OCI-LY3 (cell line): ENCODE data around the gene CTTN.

Experiments used
- EZH2phosphoT487 ChIP-seq: fragments of 200-600 bp; shearing (Covaris generic); IDR thresholded peaks from 2 replicates; pipeline ENCODE4 v1.6.1; 2018; ENCODE audit warnings: antibody characterized with exemption, mixed run types, low read depth
- TF ChIP-seq, protein P1 (sequence below): fragments of 200-600, 300-600 bp; sonication (generic); IDR thresholded peaks from 2 replicates; pipeline ENCODE4 v1.5.1; 2014; ENCODE audit warnings: antibody characterized with exemption, low read length, low read depth

DNA sequence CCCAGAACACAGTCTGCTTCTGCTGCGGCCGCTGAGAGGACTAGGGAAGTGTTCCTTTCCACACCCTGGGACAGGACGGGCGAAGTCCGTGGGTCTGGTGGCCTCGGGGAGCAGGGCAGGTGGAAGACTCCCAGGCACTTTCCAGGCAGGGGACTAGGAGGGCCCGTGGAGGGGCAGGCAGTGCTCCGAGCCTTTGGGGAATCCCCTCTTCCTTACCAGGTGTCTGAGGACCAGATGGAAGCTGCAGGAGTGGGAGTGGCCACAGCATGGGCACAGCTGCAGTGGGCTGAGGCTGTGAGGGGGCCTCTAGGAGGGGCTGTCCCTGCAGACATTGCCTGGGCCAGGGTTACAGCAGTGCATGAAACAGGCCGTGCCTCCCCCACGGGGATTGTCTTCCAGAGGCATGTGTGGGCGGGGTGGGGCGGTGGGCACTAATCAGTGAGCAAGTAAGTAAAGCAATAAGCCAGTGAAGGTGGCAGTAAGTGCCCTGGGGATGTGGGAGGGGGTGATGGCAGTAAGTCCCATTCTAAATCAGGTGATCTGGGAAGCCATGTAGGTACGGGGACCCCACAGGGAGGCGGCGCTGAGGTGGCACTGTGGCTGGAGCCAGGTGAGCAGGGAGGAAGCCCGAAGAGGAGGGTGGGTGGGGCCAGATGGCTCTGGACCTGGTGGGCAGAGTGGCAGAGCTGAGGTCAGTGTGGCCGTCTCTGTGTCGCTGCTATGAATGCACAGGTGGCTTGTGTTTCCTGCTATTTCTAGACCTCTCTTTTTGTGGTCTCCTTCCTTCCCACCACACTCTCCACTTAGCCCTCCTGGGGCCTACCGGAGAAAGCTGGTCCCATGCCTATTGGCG lies 66.4 kb downstream of the CTTN start:
- TF ChIP-seq, protein P1, sequence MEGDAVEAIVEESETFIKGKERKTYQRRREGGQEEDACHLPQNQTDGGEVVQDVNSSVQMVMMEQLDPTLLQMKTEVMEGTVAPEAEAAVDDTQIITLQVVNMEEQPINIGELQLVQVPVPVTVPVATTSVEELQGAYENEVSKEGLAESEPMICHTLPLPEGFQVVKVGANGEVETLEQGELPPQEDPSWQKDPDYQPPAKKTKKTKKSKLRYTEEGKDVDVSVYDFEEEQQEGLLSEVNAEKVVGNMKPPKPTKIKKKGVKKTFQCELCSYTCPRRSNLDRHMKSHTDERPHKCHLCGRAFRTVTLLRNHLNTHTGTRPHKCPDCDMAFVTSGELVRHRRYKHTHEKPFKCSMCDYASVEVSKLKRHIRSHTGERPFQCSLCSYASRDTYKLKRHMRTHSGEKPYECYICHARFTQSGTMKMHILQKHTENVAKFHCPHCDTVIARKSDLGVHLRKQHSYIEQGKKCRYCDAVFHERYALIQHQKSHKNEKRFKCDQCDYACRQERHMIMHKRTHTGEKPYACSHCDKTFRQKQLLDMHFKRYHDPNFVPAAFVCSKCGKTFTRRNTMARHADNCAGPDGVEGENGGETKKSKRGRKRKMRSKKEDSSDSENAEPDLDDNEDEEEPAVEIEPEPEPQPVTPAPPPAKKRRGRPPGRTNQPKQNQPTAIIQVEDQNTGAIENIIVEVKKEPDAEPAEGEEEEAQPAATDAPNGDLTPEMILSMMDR: no peak
- no peak for TF ChIP-seq EZH2phosphoT487
